OCI-LY7 (cell line): ENCODE results near the gene EVX2. TPM values are rescaled to one million over a fixed set of nuclear protein-coding genes. Genes with fewer than 3 reads are reported as not detected.

ENCODE experiments used
- BruUV-seq: library from RNA; stranded (reverse); fragments of 400-500 nt; replicated peaks from 2 replicates; lab custom pipeline; 2021; lab: Mats Ljungman, UMichigan
- CTCF ChIA-PET: fragments of 300-600 bp; sonication (Branson Sonifier 250); formaldehyde crosslinking; loops from one replicate; lab custom pipeline; 2022; ENCODE audit warnings: antibody characterized with exemption; ENCODE audit not compliant: unreplicated experiment; lab: Charles Lee
- POLR2A ChIA-PET: fragments of 300-600 bp; sonication (Branson Sonifier 250); formaldehyde crosslinking; loops from one replicate; lab custom pipeline; 2022; ENCODE audit warnings: antibody characterized with exemption; lab: Charles Lee
- DNase-seq: peaks from one replicate; pipeline ENCODE4 v3.0.0-alpha.2; 2015; ENCODE audit warnings: low spot score
- H2AFZ ChIP-seq: fragments of 200-600 bp; sonication (generic), shearing (Covaris generic); 2 replicates; pipeline ENCODE4 v1.6.1; 2014; ENCODE audit warnings: mild to moderate bottlenecking, antibody characterized with exemption, low read length, moderate library complexity
- H3K27ac ChIP-seq: fragments of 200-600 bp; sonication (generic); 2 replicates; pipeline ENCODE4 v1.5.1; 2014; ENCODE audit warnings: mixed run types, low read depth, mild to moderate bottlenecking, moderate library complexity, low read length, inconsistent platforms; ENCODE audit not compliant: poor library complexity, severe bottlenecking
- H3K36me3 ChIP-seq: fragments of 200-600 bp; sonication (generic); 2 replicates; pipeline ENCODE4 v1.6.1; 2014; ENCODE audit warnings: mild to moderate bottlenecking, antibody characterized with exemption, low read length, moderate library complexity, mixed read lengths; ENCODE audit not compliant: insufficient read depth
- H3K4me1 ChIP-seq: fragments of 200-600 bp; sonication (generic); 2 replicates; pipeline ENCODE4 v1.5.1; 2014; ENCODE audit warnings: mild to moderate bottlenecking, low read length; ENCODE audit not compliant: insufficient read depth, poor library complexity, severe bottlenecking
- H3K4me2 ChIP-seq: fragments of 200-600 bp; sonication (generic); 2 replicates; pipeline ENCODE4 v1.6.1; 2014; ENCODE audit warnings: mild to moderate bottlenecking, low read length
- H3K4me3 ChIP-seq: fragments of 200-600 bp; sonication (generic); 2 replicates; pipeline ENCODE4 v1.5.1; 2014; ENCODE audit warnings: mild to moderate bottlenecking, low read depth, low read length; ENCODE audit not compliant: poor library complexity, severe bottlenecking
- H3K79me2 ChIP-seq: fragments of 200-600 bp; sonication (generic); 2 replicates; pipeline ENCODE4 v1.6.1; 2016; ENCODE audit warnings: low read depth, mild to moderate bottlenecking, low read length, moderate library complexity, mixed read lengths; ENCODE audit not compliant: insufficient read depth
- H3K9me2 ChIP-seq: fragments of 200-600 bp; sonication (generic); 2 replicates; pipeline ENCODE4 v1.6.1; 2016; ENCODE audit warnings: mild to moderate bottlenecking, low read length, mixed read lengths; ENCODE audit not compliant: insufficient read depth
- H3K9me3 ChIP-seq: fragments of 200-600 bp; sonication (generic); 2 replicates; pipeline ENCODE4 v1.6.1; 2014; ENCODE audit warnings: mild to moderate bottlenecking, mixed run types, low read length, mixed read lengths
- H4K20me1 ChIP-seq: fragments of 200-600 bp; sonication (generic); 2 replicates; pipeline ENCODE4 v1.6.1; 2014; ENCODE audit warnings: mild to moderate bottlenecking, antibody characterized with exemption, low read length, moderate library complexity, mixed read lengths; ENCODE audit not compliant: insufficient read depth
- EZH2phosphoT487 ChIP-seq: fragments of 200-600 bp; sonication (generic); IDR thresholded peaks from 2 replicates; pipeline ENCODE4 v1.6.1; 2018; ENCODE audit warnings: low read depth, borderline replicate concordance, mild to moderate bottlenecking, mixed run types, antibody characterized with exemption, low read length, moderate library complexity, mixed read lengths
- intact Hi-C: fragments of 100-400 bp; cut with micrococcal nuclease; formaldehyde crosslinking; loops from one replicate; pipeline ENCODE4 v1.10.0; 2022; ENCODE audit not compliant: unreplicated experiment
- total RNA-seq, 2 experiments: library from RNA; depleted of rRNA in 1 of 2; stranded (reverse); fragments of >200 nt in 1 of 2; shearing (Covaris generic) in 1 of 2; gene quantifications; 2 replicates each; pipeline ENCODE4 v1.2.3, GENCODE V29; 2014 to 2022
- TF ChIP-seq, protein P1 (sequence below): fragments of 200-600 bp; sonication (generic); conservative IDR thresholded peaks from 2 replicates; pipeline ENCODE4 v1.5.1; 2014; ENCODE audit warnings: mild to moderate bottlenecking, antibody characterized with exemption, low read length, moderate library complexity, mixed read lengths

Gene EVX2
- total RNA-seq, 2 experiments from 2014 or later: not detected

DNA sequence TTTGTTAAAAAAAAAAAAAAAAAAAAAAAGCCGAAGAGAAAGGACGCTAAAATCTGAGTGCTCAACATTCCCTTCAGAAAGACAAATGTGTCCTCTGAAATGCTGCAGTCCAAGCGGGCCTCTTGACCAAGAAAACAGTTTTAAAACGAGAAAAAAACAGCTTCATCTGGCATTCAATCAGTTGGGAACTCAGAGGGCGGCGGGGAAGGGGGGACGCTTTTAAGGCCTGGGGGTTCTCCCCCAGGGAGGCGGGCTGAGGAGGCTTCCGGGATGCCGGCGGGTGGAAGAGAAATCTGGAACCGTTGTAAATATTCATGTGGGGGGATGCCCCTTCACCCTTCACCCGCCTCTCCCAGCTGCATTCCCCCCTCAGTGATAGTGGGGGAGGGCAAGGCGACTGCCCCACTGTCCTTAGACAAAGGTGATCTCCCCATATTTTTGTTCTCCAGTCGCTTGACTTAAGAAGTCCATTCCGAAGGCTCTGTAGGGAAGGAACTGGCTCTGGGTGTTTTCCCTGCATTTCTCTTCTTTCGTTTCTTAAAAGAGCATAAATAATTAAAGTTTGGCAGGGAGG, 20.1 kb upstream of the EVX2 start:
- no TSS peak for BruUV-seq
- intact Hi-C loops: no loop called here
- ChIA-PET POLR2A (interaction anchor here (0.7 kb wide), 1 partner anchor 208 kb away, joined by 4 read pairs; no protein-coding TSS in a partner anchor), CTCF (no interaction called here)
- no peak overlapping the region for H3K4me3 ChIP-seq
- no peak overlapping the region for H3K27ac ChIP-seq
- H3K36me3 ChIP-seq: no peaks in the 10 kb centered on the region
- no peak for TF ChIP-seq EZH2phosphoT487
- TF ChIP-seq, protein P1, sequence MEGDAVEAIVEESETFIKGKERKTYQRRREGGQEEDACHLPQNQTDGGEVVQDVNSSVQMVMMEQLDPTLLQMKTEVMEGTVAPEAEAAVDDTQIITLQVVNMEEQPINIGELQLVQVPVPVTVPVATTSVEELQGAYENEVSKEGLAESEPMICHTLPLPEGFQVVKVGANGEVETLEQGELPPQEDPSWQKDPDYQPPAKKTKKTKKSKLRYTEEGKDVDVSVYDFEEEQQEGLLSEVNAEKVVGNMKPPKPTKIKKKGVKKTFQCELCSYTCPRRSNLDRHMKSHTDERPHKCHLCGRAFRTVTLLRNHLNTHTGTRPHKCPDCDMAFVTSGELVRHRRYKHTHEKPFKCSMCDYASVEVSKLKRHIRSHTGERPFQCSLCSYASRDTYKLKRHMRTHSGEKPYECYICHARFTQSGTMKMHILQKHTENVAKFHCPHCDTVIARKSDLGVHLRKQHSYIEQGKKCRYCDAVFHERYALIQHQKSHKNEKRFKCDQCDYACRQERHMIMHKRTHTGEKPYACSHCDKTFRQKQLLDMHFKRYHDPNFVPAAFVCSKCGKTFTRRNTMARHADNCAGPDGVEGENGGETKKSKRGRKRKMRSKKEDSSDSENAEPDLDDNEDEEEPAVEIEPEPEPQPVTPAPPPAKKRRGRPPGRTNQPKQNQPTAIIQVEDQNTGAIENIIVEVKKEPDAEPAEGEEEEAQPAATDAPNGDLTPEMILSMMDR: no peak
- H3K4me2 ChIP-seq: no peak overlapping the region
- no peak overlapping the region for H2AFZ ChIP-seq
- no peaks in the 10 kb centered on the region for H4K20me1 ChIP-seq
- H3K9me3 ChIP-seq: no peaks in the 10 kb centered on the region
- DNase-seq: no peak
- no peaks in the 10 kb centered on the region for H3K4me1 ChIP-seq
- H3K9me2 ChIP-seq: no peaks in the 10 kb centered on the region
- no peaks in the 10 kb centered on the region for H3K79me2 ChIP-seq

DNA sequence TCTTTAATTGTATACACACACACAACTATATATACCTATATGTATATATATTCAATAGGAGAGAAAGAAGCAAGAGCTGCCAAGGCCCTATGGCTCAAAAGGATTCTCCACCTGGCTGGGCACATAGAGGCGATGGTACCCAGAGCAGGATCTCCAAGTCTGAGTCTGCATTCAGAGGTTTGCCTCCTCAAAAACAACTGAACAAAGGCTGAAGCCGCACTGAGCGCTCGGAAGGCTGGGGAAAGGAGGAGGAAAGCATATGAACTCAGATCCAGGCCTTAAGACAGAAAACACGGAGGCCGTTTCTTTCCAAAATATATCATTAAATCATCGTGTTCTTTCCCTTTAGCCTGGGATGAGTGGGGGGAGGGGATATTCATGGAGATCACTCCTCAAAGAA, 19.4 kb upstream of the EVX2 start:
- TF ChIP-seq, protein P1: no peak
- no peak for TF ChIP-seq EZH2phosphoT487
- no TSS peak for BruUV-seq
- no peaks in the 10 kb centered on the region for H3K36me3 ChIP-seq
- no peaks in the 10 kb centered on the region for H3K4me1 ChIP-seq
- no peak overlapping the region for H3K27ac ChIP-seq
- H3K4me3 ChIP-seq: no peak overlapping the region
- H4K20me1 ChIP-seq: no peaks in the 10 kb centered on the region
- POLR2A ChIA-PET: no interaction called here
- no peaks in the 10 kb centered on the region for H3K79me2 ChIP-seq
- CTCF ChIA-PET: no interaction called here
- no peaks in the 10 kb centered on the region for H3K9me3 ChIP-seq
- intact Hi-C loops: no loop called here
- no peak overlapping the region for H3K4me2 ChIP-seq
- no peaks in the 10 kb centered on the region for H3K9me2 ChIP-seq
- no peak overlapping the region for H2AFZ ChIP-seq
- no peak for DNase-seq

DNA sequence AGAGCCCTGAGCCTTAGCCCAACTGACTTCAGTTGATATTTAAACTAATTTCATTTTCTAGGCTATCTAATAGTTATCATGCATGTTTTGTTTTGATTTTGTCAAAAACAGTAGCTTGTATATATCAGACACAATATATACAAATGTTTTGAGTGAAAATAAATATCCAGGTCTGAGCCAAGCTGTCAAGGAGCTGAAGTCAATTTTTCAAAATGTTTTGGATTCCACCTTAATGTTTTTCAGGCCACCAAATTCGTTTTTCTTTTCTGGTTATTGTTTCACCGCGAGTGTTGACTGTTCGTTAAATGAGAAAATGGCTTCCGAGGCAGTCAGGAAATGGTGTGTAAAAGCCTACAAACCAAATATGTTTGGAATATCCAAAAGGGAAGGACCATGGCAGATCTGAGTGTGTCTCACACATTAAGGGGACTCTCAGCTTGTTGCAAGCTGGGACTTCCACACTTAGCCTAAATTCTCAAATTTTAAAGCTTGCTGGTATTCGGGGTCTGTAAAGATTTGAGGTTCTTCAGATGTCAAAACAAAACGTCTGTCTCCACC, 18.6 kb upstream of the EVX2 start:
- TF ChIP-seq, protein P1: no peak
- no peak for TF ChIP-seq EZH2phosphoT487
- CTCF ChIA-PET: no interaction called here
- H3K4me2 ChIP-seq: no peak overlapping the region

More for the DNA sequence above, 18.6 kb upstream of the EVX2 start:
- intact Hi-C loops: no loop called here
- H3K4me3 ChIP-seq: no peak overlapping the region
- no peak overlapping the region for H3K27ac ChIP-seq
- peaks cover 2% of the 10 kb centered on the region for H3K4me1 ChIP-seq
- H3K36me3 ChIP-seq: no peaks in the 10 kb centered on the region
- H2AFZ ChIP-seq: no peak overlapping the region
- no TSS peak for BruUV-seq
- no peaks in the 10 kb centered on the region for H3K9me2 ChIP-seq
- POLR2A ChIA-PET: no interaction called here
- DNase-seq: no peak
- no peaks in the 10 kb centered on the region for H3K9me3 ChIP-seq
- no peaks in the 10 kb centered on the region for H3K79me2 ChIP-seq
- H4K20me1 ChIP-seq: no peaks in the 10 kb centered on the region
